IPS-18a (cell line): ENCODE measurements around the gene LIG1.

ENCODE experiments used
- H3K27ac ChIP-seq: one replicate; pipeline ENCODE4 v1.5.1; 2013; ENCODE audit warnings: low read length
- H3K27me3 ChIP-seq: one replicate; pipeline ENCODE4 v1.6.1; 2013; ENCODE audit warnings: mild to moderate bottlenecking, low read length; ENCODE audit not compliant: control insufficient read depth, insufficient read depth
- H3K36me3 ChIP-seq: one replicate; pipeline ENCODE4 v1.6.1; 2013; ENCODE audit warnings: low read depth, low read length; ENCODE audit not compliant: control insufficient read depth
- H3K4me1 ChIP-seq: one replicate; pipeline ENCODE4 v1.6.1; 2013; ENCODE audit warnings: low read depth, low read length; ENCODE audit not compliant: control insufficient read depth
- H3K4me3 ChIP-seq: one replicate; pipeline ENCODE4 v1.5.1; 2013; ENCODE audit warnings: low read length
- H3K9ac ChIP-seq: one replicate; pipeline ENCODE4 v1.6.1; 2013; ENCODE audit warnings: mild to moderate bottlenecking, low read length, moderate library complexity
- H3K9me3 ChIP-seq: one replicate; pipeline ENCODE4 v1.6.1; 2013; ENCODE audit warnings: low read depth, low read length; ENCODE audit not compliant: control insufficient read depth

Gene LIG1

GRCh38 chr19:48194844-48195830, 25.0 kb upstream of the LIG1 start:
- Histone ChIP-seq H3K9ac (no peak overlapping the region), H3K27ac (no peak overlapping the region), H3K36me3 (no peaks in the 10 kb centered on the region), H3K4me1 (peaks cover under 1% of the 10 kb centered on the region), H3K27me3 (no peaks in the 10 kb centered on the region), H3K9me3 (no peaks in the 10 kb centered on the region), H3K4me3 (no peak overlapping the region)

GRCh38 chr19:48194041-48194843, 24.1 kb upstream of the LIG1 start:
- Histone ChIP-seq H3K9ac (no peak overlapping the region), H3K27ac (no peak overlapping the region), H3K36me3 (no peaks in the 10 kb centered on the region), H3K9me3 (no peaks in the 10 kb centered on the region), H3K27me3 (no peaks in the 10 kb centered on the region), H3K4me1 (peaks cover 3% of the 10 kb centered on the region), H3K4me3 (no peak overlapping the region)

GRCh38 chr19:48192750-48193149, 22.6 kb upstream of the LIG1 start:
- Histone ChIP-seq H3K9me3 (no peaks in the 10 kb centered on the region), H3K4me3 (no peak overlapping the region), H3K9ac (no peak overlapping the region), H3K27ac (no peak overlapping the region), H3K27me3 (no peaks in the 10 kb centered on the region), H3K4me1 (peaks cover 3% of the 10 kb centered on the region), H3K36me3 (no peaks in the 10 kb centered on the region)

- no peaks in the 10 kb centered on the region for H3K36me3 ChIP-seq
- H3K27me3 ChIP-seq: no peaks in the 10 kb centered on the region
- no peak overlapping the region for H3K9ac ChIP-seq
- H3K27ac ChIP-seq: peak overlapping the region; percentile 38
- peaks cover 3% of the 10 kb centered on the region for H3K4me1 ChIP-seq
- H3K4me3 ChIP-seq: no peak overlapping the region
- no peaks in the 10 kb centered on the region for H3K9me3 ChIP-seq
Observed at GRCh38 chr19:48190885-48191284, 20.7 kb upstream of the LIG1 start.

DNA sequence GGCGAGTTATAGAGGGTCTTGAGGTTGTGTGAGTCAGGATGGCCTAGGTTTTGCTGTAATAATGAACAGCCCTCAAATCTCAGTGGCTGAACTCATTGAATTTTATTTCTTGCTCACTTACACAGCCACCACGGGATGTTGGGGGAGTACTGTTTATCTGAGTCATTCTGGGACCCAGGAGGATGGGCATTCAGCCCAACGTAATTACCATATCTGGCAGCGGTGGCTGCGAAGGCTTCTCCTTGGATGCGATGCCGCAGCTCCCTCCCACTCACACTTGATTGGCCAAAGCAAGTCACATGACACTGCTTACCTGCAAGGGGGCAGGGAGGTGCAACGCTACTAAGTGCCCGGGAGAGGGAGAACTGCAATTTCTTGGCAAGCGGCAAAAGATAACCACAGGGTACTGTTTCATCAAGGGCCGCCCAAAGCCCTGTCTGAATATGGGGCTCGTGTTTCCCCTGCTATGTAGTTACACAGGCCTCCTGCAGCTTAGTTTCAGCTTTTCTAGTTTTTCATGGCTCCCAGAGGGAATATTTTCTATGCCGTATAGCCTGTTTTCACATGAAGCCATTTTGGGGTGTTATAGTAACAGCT, 20.2 kb upstream of the LIG1 start:
- no peaks in the 10 kb centered on the region for H3K9me3 ChIP-seq
- H3K27me3 ChIP-seq: no peaks in the 10 kb centered on the region
- H3K9ac ChIP-seq: no peak overlapping the region
- peaks cover 3% of the 10 kb centered on the region for H3K4me1 ChIP-seq
- H3K27ac ChIP-seq: peak overlapping the region; percentile 51
- no peaks in the 10 kb centered on the region for H3K36me3 ChIP-seq
- peak overlapping the region; percentile 4 for H3K4me3 ChIP-seq

DNA sequence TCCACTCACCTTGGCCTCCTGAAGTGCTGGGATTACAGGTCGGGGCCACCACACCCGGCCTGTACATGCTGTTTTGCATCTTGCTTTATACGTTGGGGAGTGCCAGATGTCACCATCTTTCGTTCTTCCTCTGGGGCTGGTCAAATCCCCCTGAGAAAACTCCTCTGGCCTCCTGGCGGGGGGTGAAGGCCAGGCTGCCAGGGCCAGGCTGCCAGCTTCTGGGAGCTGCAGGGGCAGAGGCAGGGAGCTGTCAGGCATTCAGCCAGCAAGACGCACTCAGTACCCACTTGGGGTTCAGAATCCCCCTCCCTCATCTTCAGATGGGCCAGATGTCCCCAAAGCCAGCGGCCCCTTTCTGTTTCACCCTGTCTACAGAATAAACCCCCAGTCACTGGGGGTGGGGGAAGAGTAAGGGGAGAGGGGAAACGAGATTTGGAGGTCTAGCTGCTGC, 16.4 kb upstream of the LIG1 start:
- Histone ChIP-seq H3K27ac (no peak overlapping the region), H3K27me3 (no peaks in the 10 kb centered on the region), H3K9ac (no peak overlapping the region), H3K4me3 (no peak overlapping the region), H3K36me3 (no peaks in the 10 kb centered on the region), H3K4me1 (peaks cover 3% of the 10 kb centered on the region), H3K9me3 (peaks cover 2% of the 10 kb centered on the region)

DNA sequence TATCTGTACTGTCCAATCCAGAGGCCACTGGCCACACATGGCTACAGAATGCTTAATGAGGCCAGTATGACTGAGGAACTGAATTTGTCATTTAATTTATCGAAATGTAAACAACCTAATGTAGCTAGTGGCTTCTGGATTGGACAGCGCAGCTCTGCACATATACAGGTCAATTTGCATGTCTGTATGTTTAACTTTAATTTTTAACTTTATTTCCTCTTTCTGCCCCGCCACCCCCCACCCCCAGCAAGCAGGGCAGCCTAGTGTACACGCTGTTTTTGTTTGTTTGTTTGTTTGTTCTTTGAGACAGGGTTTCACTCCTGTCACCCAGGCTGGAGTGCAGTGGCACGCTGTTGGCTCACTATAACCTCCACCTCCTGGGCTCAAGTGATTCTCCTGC, 15.9 kb upstream of the LIG1 start:
- Histone ChIP-seq H3K36me3 (peaks cover 4% of the 10 kb centered on the region), H3K9me3 (peaks cover 8% of the 10 kb centered on the region), H3K4me1 (peaks cover 3% of the 10 kb centered on the region), H3K9ac (no peak overlapping the region), H3K27me3 (no peaks in the 10 kb centered on the region), H3K4me3 (no peak overlapping the region), H3K27ac (no peak overlapping the region)

DNA sequence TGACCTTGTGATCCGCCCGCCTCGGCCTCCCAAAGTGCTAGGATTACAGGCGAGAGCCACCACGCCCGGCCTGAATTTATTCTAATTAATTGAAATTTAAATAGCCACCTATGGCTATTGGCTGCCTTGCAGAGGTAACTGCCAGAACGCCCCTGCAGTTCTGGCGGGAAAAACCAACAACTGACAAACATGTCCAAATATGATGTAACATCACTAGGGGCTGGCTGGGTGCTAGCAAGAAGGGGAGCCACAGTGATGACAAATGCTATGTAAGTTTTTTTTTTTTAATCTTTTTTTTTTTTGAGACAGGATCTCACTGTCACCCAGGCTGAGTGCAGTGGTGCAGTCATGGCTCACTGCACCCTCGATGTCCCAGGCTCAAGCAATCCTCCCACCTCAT, 13.2 kb upstream of the LIG1 start:
- Histone ChIP-seq H3K4me1 (no peaks in the 10 kb centered on the region), H3K4me3 (no peak overlapping the region), H3K36me3 (peaks cover 4% of the 10 kb centered on the region), H3K27ac (no peak overlapping the region), H3K27me3 (no peaks in the 10 kb centered on the region), H3K9ac (no peak overlapping the region), H3K9me3 (peaks cover 9% of the 10 kb centered on the region)

DNA sequence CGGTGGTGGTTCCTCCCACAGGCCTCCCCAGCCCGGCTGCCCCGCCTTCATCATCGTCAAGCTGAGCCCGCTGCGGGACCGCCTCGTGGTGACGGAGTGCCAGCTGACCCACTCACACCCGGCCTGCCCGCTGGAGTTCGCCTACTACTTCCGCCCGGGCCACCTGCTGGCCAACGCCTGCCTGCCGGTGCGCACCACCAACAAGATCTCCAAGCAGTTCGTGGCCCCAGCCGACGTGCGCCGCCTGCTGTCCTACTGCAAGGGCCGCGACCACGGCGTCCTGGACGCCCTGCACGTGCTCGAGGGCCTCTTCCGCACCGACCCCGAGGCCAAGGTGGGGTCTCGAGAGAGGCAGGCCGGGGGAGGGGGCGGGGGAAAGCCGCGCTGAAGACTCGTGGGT, 12.3 kb upstream of the LIG1 start:
- H3K4me1 ChIP-seq: no peaks in the 10 kb centered on the region
- H3K27ac ChIP-seq: no peak overlapping the region
- H3K4me3 ChIP-seq: no peak overlapping the region
- peaks cover 9% of the 10 kb centered on the region for H3K9me3 ChIP-seq
- H3K27me3 ChIP-seq: no peaks in the 10 kb centered on the region
- no peak overlapping the region for H3K9ac ChIP-seq
- H3K36me3 ChIP-seq: peaks cover 4% of the 10 kb centered on the region

- Histone ChIP-seq H3K9me3 (peaks cover 9% of the 10 kb centered on the region), H3K36me3 (peaks cover 4% of the 10 kb centered on the region), H3K4me3 (no peak overlapping the region)
Observed at GRCh38 chr19:48181505-48181904, 11.4 kb upstream of the LIG1 start.

GRCh38 chr19:48176226-48176625, 6.1 kb upstream of the LIG1 start:
- no peak overlapping the region for H3K27ac ChIP-seq
- H3K9ac ChIP-seq: no peak overlapping the region
- H3K36me3 ChIP-seq: peaks cover 13% of the 10 kb centered on the region
- no peaks in the 10 kb centered on the region for H3K27me3 ChIP-seq
- H3K4me1 ChIP-seq: no peaks in the 10 kb centered on the region
- H3K4me3 ChIP-seq: no peak overlapping the region
- H3K9me3 ChIP-seq: peaks cover 3% of the 10 kb centered on the region

More at GRCh38 chr19:48181505-48181904, 11.4 kb upstream of the LIG1 start:
- H3K27me3 ChIP-seq: no peaks in the 10 kb centered on the region
- H3K27ac ChIP-seq: no peak overlapping the region
- no peak overlapping the region for H3K9ac ChIP-seq
- H3K4me1 ChIP-seq: no peaks in the 10 kb centered on the region
